Suppressor macrophage (primary cell): Measurements from ENCODE around the gene EFCC1.
"Not testable (repeated sequence)": the region's sequence is repeated elsewhere in the genome, so short reads cannot be mapped to it uniquely, and the experiment has no call there.

Experiments used
- DNase-seq, 4 experiments: peaks; one replicate each; pipeline ENCODE4 v3.0.0-alpha.2; 2020 to 2022

Gene EFCC1

DNA sequence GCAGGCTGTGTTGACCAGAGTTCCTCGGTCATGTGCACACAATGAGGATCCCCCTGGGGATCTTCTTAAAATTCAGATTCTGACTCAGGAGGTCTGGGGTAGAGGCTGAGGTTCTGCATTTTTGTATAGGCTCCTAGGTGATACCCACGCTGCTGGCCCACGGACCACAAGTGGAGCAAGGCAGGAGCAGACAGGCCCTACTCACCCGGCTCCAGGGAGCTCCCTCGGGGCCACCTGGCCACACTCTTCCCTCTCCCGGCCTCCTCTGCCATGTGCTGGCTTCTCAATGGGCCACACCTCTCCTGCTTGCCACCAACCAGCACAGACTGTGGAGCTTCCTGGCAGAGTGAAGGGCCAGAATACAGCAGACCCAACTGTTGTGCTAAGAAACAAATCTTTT, 83.4 kb downstream of the EFCC1 start:
- no peak for DNase-seq

DNA sequence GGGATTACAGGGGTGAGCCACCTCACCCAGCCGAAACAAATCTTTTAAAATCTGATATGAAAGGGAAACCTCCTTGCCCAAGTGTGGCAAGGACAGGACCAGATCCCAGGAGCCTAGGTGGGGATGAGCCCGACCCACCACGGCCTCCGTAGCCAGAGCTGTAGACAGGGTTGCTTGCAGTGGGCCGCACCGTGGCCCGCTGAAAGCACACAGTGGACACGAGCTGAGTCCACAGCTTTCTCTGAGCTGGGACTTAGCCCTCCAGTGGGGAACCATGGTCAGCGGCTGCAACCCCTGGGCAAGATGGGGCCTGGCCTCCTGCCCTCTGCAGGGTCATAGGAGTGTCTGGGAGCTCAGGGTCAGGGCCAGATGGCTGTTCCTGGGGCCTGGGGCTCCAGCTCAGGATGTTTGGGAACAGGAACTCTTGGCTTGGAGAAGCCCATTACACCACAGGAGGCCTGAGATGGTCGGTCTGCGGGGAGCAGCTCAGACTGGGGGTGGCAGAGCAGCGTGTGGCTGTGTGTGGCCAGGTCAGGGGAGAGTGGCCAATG, 84.1 kb downstream of the EFCC1 start:
- no peak for DNase-seq

DNA sequence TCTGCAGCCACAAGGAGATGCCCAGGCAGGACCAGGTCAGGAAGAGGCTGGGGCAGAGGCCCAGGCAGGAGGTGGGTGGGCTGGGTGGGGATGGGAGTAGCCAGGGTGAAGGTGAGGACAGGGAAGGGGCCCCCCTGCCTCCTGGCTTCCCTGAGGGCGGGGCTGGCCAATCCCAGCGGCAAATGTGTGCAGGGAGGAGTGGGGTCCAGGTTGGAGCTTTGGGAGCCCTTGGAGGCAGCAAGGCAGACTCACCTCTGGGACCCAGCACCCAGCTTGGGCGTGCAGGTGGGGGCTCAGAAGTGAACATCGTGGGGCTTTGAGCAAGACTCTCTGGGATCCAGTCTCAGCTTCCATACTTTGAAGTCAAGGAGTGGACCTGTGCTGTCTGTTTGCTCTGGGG, 84.7 kb downstream of the EFCC1 start:
- no peak for DNase-seq

DNA sequence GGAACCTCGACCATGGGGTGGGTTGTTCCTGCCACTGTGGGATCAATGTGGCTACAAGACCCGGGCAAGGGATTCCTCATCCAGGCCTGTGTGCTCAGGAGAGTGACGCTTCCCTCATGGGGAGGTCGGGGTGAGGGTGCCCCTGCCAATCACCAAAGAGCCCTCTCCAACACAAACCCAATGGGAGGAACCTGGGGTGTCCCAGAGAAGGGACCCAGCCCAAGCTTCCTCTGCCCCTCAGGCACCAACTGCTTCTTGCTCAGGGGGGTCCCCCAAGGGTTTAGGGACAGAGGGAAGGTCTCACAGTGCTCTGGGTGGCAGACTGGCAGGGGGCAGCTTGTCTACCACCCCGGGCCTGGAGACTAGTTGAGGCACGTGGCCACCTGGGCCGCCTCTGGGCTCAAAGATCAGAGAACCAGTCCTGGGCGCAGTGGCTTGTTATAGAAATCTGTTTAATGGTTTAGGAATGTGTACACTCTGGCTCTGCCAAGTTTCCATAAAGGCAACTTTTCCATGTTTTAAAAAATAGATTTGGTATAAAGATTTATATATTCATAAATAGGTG, 86.1 kb downstream of the EFCC1 start:
- DNase-seq = no peak

DNA sequence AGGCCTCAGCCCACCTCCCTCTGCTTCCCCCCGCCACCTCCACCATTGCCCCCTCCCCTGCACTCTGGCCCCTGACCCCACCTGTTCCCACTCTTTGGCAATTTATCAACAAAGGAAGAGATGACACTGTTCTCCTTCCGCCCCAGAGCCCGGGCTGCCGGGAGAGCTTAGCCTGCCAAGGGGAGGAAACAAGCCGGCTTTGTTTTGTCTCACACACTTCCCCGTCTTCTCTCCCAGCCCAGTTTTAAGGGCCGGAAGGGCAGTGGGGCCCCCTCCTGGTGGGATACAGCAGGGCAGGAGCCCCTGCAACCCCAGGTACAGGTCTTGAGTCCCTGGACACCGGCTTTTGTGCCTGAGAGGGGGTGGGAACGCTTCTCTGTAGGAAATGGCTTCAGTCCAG, 86.8 kb downstream of the EFCC1 start:
- peak in 3 of 4 experiments; percentile 42 to 50 (median 42) for DNase-seq

DNA sequence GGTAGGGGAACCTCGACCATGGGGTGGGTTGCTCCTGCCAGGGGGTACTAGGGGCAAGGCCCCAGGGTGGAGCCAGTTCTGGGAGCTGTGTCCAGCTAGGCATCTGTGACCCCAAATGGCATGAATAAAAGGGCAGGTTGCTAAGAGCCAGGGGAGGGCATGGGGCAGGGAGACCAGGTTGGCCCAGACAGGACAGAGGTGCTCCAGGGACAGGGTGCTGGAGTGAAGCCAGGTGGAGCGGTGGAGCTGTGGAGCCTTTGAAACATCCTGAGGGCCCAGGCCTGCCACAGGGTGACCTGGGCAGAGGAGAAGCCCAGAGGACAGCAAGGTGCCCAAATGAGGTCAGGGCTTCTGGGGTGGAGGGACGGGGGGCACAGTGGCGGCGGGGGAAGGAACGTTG, 87.2 kb downstream of the EFCC1 start:
- not testable (repeated sequence) for DNase-seq
